GM12873 (cell line): ENCODE data around the gene TRIM54.

Experiments used
- CTCF ChIP-seq: IDR thresholded peaks from 2 replicates; pipeline ENCODE4 v1.5.1; 2012; ENCODE audit warnings: low read depth, mild to moderate bottlenecking, moderate library complexity, low read length, control low read depth; ENCODE audit not compliant: insufficient read depth; ENCODE audit errors: missing control alignments

Gene TRIM54

GRCh38 chr2:27281442-27281841 is 787 bp upstream of the TRIM54 start:
- no peak for TF ChIP-seq CTCF

GRCh38 chr2:27282892-27283291 is 663 bp downstream of the TRIM54 start:
- TF ChIP-seq CTCF: no peak

- TF ChIP-seq CTCF: no peak
Observed at GRCh38 chr2:27284996-27285395, 2.8 kb downstream of the TRIM54 start.

GRCh38 chr2:27285481-27285880 is 3.3 kb downstream of the TRIM54 start:
- no peak for TF ChIP-seq CTCF

GRCh38 chr2:27288610-27289009 is 6.4 kb downstream of the TRIM54 start:
- TF ChIP-seq CTCF: no peak

- TF ChIP-seq CTCF: no peak
Observed at GRCh38 chr2:27290549-27290948, 8.3 kb downstream of the TRIM54 start.

- peak; percentile 27 for TF ChIP-seq CTCF
Observed at GRCh38 chr2:27291865-27292264, 9.6 kb downstream of the TRIM54 start.
